Myocyte (in vitro differentiated cells): ENCODE results near the gene EIF2AK2. TPM values are rescaled to one million over a fixed set of nuclear protein-coding genes. Genes with fewer than 3 reads are reported as not detected.
"Not testable (repeated sequence)": the region's sequence is repeated elsewhere in the genome, so short reads cannot be mapped to it uniquely, and the experiment has no call there.

Experiments
- DNase-seq: peaks from one replicate; pipeline ENCODE4 v3.0.0-alpha.2; 2012; ENCODE audit warnings: low read depth
- polyA plus RNA-seq: library from polyadenylated mRNA; unstranded; fragments of >200 nt; gene quantifications from one replicate; pipeline ENCODE4 v1.2.1, GENCODE V29; 2012; ENCODE audit warnings: missing spikeins
- total RNA-seq: library from RNA; depleted of rRNA; stranded (reverse); fragments of >200 nt; gene quantifications from 2 replicates; pipeline ENCODE4 v1.2.3, GENCODE V29; 2014

The EIF2AK2 gene
- total RNA-seq: 26.6 and 31.1 TPM in 2 replicates
- polyA plus RNA-seq: 10.8 TPM

DNA sequence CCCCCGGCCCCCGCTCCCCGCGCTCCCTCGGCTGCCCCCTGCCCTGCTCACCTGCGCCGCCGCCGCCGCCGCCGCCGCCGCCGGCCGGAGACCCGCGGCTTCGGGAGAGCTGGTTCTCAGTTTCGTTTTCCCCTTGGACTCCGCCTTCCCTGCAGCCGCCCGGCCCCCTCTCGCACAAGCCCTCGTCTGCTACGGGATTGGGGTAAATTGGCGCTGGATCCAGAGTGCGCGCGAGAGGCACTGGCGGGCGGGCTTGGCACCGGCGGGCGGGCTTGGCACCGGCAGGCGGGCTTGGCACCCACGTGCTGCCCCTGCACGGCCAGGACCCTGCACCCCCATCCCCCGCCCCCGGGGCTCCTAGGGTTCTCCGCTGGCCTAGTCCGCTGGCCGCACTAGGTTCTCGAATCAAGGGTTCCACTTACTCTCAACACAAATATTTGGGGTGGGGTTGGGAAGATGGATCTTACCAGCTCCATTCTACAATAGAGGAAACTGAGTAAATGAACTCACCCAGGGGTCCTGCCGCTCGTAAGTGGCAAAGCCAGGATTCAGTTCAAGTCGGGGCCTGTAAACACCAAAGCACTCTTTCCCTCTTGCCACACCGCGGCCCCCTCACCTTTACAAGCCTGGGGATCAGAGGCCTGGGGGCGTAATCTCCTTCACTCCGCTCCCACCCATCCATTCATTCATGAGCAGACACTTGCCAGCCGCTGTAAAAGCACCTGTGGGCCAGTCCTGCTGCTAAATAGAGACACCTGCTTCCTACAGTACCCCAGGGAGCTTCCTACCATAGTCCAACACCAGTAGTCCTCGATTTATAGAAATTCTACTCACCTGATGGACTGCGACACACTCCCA lies at the start of gene EIF2AK2:
Gene EIF2AK2 (minus strand): TSS at position 124 of the 858 bp plus-strand sequence. CDS start 9,174 bp downstream, outside the sequence.
- DNase-seq: peak; percentile 83

DNA sequence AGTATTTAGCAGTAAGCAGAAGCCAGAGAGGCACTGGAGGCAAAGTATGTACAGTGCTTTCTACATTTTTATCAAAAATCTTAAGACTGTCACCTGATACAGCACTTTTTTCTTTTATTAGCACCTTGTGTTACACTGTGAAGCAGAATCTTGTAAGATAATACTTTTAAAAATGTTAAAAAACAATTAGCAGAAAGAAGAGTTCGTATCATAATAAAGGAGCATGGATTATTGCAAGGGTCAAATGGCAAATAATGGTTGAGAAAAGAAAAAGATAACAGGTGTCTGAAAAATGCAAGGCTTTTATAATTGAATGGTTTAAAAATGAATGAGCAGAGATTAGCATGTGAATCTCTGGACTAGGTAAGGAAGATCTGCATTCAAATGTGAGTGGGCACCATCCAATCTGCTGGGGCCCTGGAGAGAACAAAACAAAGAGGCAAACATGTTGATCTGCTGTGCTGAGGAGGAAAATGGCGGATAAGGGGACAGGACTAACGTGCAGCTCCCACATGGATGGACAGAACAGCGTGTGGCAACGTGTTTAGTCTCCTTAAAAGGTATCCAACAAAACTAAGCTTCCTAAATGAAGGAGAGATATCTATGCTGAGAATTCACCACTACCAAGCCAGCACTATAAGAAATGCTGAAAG lies 49.0 kb upstream of the EIF2AK2 start:
- no peak for DNase-seq

DNA sequence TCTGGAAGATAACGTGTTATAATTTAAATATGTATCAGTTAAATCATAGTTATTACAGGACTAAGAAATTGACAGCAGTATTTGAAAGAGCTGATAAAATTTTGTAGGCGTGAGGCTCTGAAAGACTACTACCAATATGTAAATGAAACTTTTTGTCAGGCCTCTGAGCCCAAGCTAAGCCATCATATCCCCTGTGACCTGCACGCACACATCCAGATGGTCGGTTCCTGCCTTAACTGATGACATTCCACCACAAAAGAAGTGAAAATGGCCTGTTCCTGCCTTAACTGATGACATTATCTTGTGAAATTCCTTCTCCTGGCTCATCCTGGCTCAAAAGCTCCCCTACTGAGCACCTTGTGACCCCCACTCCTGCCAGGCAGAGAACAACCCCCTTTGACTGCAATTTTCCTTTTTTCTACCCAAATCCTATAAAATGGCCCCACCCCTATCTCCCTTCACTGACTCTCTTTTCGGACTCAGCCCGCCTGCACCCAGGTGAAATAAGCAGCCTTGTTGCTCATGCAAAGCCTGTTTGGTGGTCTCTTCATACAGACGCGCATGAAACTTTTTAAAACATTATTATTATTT lies 48.4 kb upstream of the EIF2AK2 start:
- not testable (repeated sequence) for DNase-seq

DNA sequence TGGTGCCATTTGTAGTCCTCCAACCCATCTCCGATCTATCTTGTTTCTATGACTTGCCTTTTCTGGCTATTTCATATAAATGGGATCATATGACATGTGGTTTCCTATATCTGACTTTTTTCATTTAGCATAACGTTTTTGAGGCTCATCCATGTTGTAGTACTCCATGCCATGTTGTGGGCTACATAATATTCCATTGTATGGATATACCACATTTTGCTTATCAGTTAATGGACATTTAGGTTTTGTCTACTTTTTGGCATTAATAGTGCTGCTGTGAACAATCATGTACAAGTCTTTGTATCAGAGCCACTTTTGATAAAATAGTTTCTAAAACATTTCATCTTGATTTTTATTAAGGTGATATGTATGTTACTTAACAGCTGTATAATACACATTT lies 46.9 kb upstream of the EIF2AK2 start:
- no peak for DNase-seq

DNA sequence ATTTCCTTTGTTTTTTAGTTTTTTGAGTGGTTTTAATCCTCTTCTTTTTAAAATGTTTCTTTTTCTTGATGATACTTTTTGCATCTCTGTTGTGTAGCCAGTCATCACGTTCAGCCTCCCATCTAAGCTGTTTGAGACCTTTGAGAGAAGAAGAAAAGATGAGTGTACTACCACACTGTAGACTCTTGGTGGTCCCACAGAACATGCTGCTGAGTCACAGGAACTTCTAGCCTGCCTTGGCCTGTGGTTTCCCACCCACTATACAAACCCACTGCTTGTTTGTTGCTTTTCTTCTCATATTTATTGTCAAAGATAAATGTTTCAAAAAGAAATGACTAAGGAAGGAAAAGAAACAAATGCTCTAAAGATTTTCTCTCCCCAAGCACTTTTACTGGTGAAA lies 45.0 kb upstream of the EIF2AK2 start:
- no peak for DNase-seq

DNA sequence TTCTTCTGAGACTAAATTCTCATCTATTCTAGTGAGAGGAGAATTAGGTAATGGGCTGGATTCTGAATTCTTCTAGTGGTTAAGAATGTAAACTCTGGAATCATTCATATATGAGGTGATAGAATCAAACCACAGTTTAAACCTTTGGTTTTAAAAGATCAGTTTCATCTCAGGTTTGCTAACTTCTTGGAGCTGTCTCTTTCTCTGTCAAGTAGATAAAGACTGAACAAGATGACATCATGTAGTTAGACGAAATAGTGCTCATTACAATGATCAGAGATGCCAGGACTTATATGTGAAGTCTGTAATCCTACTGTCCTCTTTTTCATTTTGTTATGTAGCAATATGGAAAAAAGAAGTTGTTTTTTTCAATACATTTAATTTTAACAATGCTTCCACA lies 44.4 kb upstream of the EIF2AK2 start:
- no peak for DNase-seq

DNA sequence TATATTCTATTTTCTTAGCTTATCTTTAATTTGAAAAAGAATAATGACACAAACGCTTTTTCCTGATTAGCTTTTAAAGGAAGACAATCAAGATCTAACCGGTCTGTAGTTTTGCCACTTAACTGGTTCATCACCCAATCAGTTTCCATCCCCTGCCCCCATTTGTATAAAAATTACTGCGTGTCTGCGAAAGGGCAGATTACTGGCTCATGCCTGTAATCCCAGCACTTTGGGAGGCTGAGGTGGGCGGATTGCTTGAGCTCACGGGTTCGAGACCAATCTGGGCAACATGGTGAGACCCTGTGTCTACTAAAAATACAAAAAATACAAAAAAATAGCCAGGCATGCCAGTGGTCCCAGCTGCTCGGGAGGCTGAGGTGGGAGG lies 41.9 kb upstream of the EIF2AK2 start:
- DNase-seq: no peak

DNA sequence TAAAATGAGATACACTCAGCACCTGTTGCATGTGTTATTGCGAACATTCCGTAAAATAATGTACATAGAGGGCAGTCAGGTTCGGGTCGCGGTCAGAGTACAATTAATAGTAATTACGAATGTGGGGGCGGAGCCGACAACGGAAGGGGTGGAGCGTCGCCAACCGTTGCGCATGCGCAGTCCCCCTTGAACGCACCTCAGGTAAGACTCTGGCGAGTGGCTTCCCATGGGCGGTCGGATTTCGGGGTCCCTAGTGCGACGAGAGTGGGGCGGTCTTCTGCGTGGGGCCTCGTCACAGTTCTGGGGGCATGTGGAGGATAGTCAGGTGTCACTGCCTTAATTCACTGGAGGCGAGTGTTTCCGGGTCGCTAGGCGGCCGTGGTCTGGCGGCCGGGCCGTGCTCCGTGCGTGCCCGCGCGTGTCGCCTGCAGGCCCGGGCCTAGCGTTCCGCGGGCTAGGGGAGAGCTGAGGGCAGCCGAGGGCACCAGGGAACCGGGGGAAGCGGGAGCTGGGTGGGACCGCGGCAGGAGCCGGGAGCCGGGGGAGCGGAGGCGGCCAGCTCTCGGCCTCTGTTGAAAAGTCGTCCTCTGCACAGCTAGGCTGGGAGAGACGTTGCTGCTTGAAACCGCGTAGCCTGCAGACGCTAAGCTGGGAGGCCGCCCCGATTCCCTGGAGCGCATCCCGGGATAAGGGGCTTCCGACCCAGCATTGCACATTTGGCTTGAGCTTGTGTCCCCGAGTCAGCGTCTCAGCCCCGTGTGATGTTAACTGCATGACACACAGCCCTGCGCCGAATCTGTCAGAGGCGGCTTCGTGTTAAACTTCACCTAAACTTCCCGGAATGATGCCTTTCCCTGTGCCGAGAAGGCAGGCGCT lies 39.8 kb upstream of the EIF2AK2 start, which contains the start of gene CEBPZOS:
Gene CEBPZOS (plus strand): TSS at position 177 of the 876 bp plus-strand sequence. CDS start 3,209 bp downstream, outside the sequence.
- peak; percentile 84 for DNase-seq

DNA sequence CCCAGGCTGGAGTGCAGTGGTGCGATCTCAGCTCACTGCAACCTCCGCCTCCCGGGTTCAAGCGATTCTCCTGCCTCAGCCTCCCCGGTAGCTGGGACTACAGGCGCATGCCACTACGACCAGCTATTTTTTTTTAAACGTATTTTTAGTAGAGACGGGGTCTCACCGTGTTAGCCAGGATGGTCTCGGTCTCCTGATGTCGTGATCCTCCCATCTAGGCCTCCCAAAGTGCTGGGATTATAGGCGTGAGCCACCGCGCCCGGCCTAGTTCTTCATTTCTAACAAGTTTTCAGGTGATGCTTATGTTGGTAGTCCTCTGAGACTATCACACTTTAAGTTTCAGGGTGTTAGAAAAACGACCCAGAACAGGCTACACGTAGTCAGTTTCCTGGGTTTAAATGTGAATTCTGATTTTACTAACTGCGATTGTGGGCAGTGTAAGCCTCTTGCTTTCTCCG lies 39.1 kb upstream of the EIF2AK2 start:
- DNase-seq: not testable (repeated sequence)

DNA sequence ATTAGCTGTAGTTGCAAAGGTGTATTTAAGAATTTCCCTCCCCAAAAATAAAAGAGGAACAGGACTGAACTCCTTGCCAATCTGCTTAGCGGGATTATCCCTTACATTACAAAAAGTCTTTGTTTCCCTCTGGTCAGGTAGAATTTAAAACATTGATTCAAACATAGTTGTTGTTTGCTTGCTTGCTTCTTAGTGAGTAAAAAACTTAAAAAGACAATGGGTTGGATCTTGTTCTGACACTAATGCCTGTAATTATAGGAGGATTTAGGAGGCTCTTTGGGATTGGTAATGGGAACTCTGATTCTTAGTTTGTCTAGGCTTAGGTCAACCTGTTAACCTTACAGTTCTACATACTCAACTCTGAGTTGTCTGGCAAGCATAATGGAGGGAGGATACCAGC lies 35.8 kb upstream of the EIF2AK2 start:
- no peak for DNase-seq

DNA sequence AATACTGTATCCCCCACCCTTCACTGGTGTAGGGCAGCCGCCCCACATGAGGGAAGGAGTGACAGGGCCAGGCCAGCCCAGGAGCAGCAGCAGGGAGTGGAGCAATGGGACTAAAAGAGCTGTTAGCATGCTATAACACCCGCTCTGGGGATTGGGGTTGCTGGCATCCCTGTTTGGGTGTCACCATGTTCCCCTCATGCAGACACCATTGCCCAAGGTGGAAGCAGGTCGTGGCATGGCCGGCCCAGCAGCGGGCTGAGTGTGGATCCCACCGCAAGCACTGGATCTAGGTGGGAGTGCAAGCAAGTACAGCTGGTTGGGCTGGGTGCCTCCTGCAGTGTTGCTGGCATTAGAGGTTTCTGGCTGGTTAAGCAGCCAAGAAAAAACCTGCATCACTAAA lies 35.0 kb upstream of the EIF2AK2 start:
- DNase-seq: no peak

DNA sequence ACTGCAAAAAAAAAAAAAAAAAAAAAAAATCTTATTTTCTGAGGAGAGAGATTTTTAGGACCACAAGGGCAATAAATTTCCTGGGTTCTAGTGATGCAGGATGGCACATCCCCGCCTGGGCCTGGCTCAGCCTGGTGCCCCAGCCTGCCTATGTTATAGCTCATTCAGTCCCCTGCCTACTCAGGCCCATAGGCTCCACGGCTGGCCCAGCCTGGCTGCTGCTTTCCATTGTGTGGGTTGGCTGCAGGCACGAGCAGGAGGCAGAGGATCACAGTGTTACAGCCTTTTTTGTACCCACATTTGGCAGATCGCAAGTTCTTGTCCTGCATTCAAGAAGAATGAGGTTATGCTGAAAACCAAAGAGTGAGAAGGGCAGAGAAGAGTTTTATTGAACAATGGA lies 34.5 kb upstream of the EIF2AK2 start:
- no peak for DNase-seq

DNA sequence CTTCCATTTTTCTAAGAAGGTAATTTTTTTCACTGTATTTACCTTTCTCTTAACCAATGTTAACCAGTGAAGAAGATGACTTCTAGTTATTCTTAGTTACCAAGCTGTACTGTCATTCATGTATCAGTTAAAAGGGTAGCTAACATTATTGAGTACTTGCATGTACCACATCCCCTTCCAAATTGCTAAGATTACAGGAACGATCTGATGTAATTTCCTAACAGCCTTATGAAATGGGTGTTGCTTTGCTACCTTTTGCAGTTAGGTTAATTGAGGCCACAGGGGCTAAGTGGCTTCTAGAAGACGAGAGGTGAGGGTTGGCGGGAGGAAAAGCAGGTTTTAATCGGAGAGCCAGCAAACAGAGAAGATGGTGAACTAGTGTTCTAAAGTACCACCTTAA lies 33.5 kb upstream of the EIF2AK2 start:
- DNase-seq: no peak

DNA sequence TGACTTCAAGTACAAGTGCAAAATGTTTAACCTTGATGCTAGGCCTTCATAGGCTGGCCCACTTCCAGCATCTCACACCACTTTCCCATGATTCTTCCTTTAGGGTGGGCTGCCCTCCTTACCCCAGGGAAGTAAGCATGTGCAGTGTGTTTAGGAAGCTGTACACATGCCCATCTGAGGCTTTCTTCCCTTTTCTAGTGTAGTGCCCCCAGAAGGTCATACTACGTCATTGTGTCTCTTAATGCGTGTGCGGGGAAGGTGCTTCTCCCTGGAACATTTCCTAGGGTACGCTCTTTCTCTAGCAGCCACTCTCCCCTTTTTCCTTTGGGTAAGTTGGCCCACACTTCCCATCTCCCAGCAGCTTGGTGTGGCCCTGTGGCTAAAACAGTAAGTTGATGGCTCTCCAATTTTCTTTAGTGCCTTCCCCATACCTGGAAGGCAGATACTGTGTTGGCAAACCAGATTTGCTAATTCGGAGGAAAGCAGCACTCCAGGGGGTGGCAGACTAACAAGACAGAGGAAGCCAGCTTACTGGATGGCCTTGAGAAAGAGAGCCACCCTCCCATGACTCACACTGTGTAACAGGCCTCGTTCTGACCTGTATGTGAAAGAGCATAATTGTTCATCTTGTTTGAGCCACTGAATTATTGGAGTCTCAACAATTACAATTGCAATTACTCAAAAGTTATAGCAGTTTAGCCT lies 32.8 kb upstream of the EIF2AK2 start:
- peak; percentile 46 for DNase-seq

DNA sequence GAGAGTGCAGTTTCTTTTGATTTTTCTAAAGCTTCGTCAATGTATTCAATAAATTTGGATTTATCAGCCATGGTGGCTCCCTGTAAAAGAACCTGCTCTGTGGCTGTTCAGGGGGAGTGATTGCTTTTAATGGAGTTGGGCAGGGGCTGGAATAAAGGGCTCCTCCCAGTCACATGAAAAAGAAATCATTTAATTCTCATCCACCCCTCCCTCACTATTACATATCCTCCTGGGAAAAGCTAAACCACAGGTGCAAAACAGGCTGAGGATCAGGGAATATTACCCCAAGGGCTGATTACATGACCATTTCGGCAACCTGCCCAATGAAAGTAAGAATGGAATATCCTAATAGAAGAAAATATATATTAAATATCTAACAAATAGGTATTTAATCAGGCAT lies 31.8 kb upstream of the EIF2AK2 start, which contains the start of gene SULT6B1:
Gene SULT6B1 (minus strand): TSS at position 101 of the 400 bp plus-strand sequence. CDS start 30 bp downstream, at position 71.
- no peak for DNase-seq

DNA sequence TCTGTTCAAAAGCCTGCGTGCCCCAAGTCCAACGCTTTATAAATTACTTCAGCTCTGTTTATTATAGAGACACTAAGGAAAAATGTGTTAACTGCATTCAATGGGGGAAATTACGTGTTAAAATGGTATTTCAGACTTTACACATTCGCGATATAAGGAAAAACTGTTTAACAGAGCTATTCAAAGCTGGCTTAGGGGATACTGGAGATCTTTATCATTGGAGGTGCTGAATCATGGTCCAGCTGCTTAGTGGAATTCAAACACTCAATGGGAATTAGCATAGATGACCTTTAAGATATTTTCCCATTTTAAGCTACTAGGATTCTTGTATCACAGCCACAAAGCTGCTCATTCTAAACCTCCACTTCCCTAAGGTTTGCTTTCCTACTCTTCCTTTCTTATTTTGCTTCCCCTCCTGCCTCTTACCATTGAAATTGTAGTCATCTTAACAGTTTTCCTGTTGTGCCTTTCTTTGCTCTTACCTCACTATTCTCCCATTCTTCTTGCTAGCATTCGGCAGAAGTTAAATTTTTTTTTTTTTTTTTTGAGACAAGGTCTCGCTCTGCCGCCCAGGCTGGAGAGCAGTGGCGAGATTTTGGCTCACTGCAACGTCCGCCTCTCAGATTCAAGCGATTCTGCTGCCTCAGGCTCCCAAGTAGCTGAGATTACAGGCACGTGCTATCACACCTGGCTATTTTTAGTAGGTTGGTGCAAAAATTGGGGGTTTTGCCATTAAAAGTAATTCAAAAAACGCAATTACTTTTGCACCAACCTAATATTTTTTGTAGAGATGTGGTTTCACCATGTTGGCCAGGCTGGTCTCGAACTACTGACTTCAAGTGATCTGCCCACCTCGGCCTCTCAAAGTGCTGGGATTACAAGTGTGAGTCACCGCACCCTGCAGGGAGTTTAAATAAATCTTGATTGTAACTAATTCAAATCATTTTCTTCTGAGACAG lies 25.2 kb upstream of the EIF2AK2 start:
- DNase-seq: no peak

DNA sequence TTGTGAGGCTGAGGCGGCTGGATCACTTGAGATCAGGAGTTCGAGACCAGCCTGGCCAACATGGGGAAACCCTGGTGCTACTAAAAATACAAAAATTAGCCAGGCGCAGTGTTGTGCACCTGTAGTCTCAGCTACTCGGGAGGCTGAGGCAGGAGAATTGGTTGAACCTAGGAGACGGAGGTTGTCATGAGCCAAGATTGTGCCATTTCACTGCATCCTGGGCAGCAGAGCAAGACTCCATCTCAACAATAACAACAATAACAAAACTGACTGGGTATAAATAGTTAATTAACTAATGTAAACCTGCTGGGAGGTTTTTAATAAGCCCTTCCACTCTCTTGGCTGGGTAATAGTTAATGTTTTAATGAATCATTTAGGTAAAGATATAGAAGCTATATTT lies 23.9 kb upstream of the EIF2AK2 start:
- no peak for DNase-seq

DNA sequence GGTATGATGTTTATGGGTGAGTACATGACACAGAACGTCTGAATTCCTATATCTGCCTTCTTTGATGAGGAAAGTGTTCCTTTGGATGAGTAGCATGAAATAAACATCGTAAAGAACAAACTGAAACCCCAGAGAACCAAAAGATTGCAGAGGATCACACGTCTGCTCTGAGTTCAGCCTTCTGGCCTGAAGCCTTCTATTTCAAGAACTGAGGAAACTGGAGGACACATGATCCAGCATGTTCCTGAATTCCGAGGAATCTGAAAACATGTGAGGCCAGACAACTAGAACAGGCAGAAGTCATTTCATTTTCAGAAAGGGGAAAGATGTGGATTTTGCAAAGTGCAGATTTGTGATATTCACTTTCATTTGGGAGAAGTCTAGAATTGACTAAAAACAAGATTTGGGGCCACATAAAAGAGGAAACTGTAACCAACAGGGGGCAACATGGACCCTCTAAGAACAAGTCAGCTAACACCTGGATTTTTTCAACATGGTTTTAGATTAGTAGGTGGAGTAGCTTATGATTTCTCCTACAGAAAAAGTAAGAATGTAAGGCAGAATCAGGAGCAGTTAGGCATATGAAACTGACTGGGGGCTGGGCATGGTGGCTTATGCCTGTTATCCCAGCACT lies 23.3 kb upstream of the EIF2AK2 start:
- DNase-seq: no peak

DNA sequence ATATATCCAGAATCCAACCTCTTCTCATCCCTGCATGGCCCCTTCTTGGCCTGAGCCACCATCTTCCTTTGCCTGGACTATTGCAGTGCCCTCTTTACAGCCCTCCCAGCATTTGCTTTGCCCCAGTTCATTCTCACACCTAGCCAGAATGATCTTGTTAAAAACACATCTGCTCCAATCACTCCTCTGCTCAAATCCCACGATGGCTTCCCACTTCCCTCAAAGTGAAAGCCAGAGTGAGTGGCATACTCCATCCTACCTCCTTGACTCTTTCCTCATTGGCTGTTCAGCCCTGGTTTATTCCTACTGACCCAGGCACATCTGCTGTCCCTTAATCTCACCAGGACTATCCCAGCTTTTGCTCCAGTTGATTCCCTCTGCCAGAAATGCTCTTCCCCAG lies 17.0 kb upstream of the EIF2AK2 start:
- peak; percentile 42 for DNase-seq
